Stimulated activated CD4-positive, alpha-beta T cell treated with anti-CD3 and anti-CD28 coated beads, Interleukin-12 subunit alpha, Interleukin-12 subunit beta, amount 100 ng/mL, for 4 hours (primary cell): ENCODE data around the gene CCDC196.
A peak's percentile ranks its signal among the peaks of the same experiment; 100 is the strongest.

ENCODE experiments used
- DNase-seq: peaks from one replicate; pipeline ENCODE4 v3.0.0-alpha.2; 2020

Gene CCDC196, protein sequence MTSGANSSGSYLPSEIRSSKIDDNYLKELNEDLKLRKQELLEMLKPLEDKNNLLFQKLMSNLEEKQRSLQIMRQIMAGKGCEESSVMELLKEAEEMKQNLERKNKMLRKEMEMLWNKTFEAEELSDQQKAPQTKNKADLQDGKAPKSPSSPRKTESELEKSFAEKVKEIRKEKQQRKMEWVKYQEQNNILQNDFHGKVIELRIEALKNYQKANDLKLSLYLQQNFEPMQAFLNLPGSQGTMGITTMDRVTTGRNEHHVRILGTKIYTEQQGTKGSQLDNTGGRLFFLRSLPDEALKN

DNA sequence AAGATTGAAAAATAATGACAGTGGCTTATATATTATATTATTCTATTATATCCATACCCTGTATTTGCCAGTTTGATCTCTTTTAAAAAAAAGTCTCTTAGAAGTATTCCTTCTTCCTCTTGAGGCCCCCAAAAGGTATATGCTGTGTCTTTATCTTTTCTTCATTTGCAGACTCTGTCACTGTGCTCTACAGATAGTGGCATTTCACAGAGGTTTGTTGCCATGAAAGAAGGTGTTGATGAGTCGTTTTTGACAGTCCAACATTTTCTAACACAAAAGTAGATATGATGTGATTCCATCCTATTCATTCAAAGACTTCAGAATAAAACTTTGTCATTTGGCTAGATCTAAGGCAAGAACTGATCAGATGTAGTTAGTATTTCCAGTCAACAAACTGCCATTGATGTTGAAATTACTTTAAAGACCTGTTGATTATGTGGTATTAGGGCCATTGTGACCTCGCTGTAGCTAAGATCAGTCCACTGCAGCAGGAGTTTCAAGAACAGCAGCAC lies at the start of gene CCDC196:
Gene CCDC196, plus strand, starts transcription at position 462 of the 512 bp plus-strand sequence. CDS start 132 bp downstream, outside the sequence.
- no peak for DNase-seq

DNA sequence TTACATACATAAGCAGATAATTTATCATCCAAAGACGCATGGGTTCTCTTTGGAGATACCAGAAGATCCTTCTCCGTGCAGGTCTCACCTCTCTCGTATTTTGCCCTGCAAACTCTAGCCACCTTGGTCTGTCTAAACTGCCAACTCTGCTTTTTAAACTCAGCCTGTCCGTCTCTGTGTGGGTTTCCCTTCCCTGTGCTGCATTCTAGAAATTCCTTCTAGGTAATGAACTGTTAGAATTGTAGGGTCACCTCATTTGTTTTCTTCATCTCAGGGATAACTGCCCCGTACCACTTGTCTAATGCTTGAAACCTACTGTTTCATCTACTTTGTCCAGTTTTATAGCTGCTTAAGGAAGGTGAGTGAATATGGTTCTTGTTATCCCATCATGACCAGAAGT lies 45.4 kb upstream of the CCDC196 start:
- no peak for DNase-seq

DNA sequence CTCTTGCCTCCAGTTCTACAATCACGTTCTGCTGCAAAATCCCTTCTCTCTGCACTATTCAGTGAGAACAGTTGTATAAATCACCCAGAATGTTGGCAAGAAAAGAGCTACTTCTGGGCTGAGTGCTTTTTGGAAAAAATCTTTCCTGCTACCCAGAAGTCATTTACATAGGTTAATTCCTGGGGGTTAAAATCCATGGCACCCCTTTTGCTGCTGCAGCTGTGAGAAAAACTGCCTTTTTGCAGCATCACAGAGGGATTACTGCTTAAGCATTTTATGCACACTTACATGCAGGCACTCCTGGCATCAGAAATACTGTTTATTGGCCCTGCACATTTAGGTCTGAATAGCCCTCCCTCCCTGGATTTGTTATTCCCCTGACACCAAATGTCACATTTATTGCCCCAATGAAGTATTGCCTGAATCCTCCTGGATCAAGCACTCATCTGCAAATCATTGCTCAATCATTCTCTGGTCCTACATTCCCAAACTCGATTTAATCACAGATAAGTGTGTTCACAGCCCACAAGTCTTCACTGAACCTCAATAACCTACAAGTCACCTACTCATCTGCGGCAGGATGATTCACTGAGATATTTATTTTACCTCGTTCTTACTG lies 43.1 kb upstream of the CCDC196 start:
- no peak for DNase-seq

DNA sequence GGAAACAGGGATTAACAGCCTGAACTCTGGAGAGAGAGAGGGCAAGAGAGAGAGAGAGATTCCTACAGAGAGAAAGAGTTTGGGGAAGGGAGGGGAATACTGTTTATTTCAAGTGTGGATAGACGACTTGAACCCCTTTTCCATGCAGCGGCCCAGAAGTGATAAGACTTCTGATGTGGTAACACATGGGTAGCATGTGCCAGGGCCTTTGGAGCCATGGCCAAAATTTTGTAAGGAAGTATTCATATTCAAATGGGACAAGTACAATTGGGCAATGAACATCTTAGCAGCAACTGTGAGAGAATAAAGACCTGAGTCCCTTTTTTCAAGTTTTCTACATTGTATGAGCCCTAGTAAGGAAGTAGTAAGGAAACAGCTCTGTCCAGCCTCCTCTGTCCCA lies 42.4 kb upstream of the CCDC196 start:
- DNase-seq, result no peak

DNA sequence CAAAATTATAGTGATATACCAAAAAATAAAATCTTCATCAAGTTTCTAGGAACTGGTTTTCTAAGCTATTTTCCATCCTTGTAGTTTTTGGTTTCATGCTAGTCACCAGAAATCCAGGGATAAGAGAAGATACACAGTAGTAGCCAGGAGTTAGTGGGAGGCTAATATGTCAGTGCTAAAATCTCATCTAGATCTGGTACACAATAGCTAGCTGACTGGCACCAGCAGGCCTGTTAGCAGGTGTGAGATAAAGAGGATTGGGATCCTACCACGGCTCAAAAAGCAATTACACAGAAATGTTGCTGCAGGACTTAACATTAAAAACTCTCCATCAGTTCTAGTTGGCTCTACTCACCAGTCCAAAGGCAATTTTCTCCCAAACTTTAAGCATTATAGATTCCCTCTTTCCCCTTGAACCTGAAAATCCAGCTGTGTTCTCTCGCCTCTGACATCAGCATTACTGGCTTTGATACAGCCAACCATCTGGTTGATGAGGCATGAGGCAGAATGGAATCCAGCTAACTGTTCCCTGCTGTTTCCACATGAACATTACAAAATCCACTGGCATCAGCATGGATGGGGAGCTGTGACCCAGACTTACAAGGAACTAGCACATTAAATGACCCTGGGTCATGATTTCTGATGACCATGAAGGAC lies 41.8 kb upstream of the CCDC196 start:
- no peak for DNase-seq

DNA sequence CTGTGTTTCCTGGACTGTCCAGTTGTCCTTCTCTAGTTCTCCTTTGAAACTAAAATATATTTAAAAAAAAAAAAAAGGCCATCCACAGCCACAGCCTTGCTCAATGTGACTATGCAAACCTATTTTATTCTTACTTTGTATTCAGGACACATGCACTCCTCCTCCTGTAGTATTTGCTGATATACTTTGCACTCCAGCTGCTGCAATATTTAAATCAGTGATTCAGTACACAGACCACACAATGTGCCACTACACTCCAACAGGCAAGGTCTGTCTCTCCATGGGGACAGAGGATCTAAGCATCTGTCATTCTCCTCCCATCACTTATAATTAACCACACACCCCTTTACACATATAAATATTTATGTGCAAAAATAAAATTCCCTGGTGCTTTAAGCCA lies 40.2 kb upstream of the CCDC196 start:
- DNase-seq, result no peak

DNA sequence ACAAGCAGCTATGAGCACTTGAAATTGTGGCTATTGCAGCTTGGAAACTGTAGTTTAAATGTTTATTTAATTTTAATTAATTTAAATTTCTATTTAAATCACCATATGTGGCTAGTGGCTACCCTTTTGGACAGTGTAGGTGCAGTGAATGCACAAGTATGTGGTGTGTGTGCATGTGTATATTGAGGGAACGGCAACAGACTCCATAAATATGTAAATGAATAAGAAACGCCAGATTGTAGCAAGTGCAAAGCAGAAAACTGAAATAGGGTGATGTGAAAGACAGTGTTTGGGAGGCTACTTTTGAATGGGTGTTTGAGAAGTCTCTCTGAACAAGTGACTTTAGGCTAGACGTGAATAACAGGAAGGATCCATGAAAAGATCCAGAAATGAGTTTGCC lies 32.7 kb upstream of the CCDC196 start:
- no peak for DNase-seq

DNA sequence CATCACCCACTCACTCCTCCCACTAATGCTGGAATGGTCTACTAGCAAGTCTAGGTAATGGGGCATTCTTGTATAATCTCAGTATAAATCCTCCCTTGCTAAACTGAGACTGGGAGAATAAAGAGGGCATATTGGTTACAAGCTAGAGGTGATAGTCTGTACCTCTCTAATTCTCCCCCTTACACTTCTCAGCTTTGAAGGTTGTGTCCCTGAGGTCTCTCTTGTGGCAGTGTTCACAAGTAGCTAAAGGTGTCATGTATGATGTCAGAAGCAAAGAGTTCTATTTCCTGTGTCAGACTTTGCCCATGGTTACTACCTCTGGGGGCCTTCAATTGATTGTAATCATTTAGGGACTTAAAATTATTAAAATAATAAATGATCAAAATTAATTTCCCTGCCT lies 26.6 kb upstream of the CCDC196 start:
- DNase-seq, result no peak

DNA sequence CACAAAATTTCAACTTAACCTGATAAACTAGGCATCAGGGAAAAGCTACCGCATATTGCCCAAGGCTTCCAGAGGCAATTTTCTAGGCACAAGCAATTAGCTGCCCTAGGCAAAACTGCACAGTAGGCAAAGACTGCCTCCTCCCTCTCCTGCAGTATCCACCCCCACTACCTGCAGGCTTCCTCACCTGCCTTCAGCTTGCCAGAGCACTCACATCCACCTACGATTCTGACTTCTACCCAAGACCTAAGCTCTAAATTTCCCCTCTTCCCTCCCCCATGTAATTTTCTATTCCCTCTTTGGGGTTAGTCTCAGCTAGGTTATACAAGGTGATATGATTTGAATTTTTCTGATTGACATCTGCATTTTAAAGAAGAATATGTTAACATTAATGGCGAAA lies 21.9 kb upstream of the CCDC196 start:
- DNase-seq, result no peak

DNA sequence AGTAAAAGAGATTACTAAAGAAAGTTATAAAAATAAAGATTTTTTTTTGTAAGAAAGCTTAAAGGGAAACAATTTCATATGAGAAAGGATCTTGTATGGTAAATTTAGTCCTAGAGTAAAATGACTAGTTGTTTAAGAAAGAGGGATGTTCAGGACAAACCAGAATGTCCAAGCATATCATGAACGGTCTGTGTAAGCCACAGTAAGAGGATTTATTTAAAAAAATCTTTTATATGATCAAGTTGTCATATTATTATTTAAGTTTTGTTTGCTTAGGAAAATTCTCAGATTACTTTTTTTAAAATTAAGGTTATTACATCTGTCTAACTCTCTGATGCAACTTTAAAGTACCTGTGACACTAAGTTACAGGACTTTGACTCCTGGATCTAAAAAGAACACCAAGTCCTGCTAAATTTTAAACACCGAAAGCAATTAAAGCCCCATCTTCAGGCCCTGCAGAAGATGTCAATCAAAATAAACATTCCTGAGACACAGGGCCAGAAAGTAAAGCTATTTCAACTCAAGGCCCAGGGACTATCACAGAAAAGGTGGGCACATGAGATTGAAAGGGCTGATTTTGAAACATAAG lies 17.3 kb upstream of the CCDC196 start:
- DNase-seq, result no peak

DNA sequence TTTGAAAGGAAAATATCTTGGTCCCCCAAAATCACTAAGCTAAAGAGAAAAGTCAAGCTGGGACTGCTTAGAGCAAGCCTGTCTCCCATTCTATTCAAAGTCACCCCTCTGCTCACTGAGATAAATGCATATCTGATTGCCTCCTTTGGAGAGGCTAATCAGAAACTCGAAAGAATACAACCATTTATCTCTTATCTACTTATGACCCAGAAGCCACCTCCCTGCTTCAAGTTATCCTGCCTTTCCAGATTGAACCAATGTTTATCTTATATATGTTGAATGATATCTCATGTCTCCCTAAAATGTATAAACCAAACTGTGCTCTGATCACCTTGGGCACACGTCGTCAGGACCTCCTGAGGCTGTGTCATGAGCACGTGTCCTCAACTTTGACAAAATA lies 14.6 kb upstream of the CCDC196 start:
- DNase-seq, result no peak

DNA sequence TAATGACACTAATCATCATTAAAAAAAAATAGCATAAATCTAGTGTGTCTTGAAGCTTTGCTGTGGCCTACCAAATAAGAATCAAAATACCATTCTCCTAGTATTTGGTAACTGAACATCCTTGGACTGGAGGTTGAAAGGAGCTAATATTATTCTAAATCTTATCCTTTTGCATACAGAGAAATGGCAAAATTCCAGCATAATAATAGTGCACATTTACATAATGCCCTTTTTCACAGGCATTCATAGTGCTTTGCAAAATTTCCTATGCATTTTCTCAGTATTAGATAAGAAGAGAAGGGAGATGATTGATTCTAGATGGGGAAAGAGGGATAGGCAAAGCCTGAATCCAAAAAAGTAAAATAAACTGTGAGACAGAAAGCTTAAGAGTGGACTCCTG lies 13.9 kb upstream of the CCDC196 start:
- no peak for DNase-seq

DNA sequence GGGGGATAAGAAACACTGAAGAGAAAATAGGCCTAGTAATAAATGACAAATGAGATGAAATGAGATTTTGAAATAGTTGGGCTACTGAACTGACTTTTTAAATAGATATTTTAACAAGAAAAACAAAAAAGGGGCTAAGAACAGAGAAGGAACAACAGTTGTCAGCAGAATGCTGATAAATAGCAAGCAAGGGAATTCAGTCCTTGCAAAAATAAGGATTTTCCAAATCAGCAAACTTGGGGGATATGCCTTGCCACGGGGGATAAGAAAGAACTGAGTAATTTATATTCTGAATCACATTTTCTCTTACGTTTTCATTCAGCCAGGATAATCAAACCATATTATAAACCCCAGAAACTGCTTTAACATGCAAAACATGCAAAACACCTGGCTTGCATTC lies 12.9 kb upstream of the CCDC196 start:
- DNase-seq, result no peak

DNA sequence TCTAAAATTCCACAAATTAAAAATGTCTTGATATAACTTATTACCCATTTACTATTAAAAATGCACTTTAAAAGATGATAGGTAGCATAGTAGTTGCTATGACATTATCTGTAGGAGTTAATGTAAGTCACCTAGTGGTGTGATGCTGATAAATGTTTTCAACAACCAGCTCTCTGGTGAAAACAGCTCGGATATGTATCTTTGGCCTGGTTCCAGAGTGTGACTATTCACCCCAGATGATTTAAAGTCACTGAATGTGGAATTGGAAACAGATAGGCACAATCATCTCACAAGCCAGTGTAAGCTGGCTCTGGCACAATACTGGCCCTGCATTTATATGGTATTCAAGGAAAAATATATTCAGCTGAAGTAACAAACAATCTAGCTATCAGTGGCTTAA lies 9.2 kb upstream of the CCDC196 start:
- DNase-seq, result no peak

DNA sequence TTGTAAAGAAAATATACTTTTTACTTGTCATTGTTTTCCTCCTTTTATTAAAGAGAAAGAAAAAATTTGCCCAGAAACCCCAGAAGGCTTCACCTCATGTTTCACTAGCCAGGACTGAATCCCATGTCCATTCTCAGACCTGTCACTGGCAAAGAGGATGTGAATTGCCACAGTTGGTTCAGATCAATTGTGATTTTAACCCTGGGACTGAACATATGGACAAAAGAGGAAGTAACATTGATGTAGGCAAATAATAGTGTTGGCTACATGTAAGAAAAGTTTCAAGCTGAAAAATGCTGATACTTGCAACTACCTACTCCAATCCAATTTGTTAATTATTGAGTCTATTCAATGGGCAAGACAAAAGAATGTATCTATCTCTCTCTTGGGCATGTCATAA lies 8.6 kb upstream of the CCDC196 start:
- no peak for DNase-seq

DNA sequence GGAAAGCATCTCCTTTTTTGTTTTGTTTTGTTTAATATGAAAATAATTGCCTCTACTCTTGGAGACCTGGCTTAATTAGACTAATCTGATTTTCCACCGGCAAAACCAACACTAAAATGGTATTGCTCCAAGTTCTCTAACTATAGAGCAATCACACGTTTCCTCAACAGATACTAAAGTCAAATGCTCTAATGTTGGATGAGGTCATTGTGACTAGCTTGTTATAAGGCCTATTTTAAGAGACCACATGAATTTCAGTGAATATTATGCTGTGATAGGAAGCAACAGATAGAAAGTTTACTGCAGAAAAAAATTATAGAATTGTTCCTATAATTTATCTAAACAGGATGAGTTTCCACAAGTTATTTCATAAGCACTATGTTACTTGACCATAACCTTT lies 3.3 kb upstream of the CCDC196 start:
- DNase-seq, result no peak

DNA sequence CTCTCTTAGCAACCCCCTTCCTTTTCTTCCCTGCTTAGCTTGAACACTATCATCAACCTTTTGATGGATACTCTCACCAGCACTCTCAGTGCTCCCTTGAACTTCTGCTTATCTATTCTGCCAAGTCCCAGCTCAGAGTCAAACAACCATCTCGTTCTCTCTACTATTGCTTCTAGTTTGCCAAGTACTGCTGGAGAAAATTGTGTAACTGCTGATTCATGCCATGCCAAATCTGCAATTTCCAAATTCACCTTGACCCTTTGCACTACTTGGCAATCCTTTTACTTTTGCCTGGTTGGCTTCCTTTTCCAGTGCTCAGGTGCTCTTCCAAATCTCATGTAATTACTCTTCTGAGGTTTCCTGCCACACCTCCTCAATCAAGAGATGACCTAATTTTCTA lies 2.8 kb upstream of the CCDC196 start:
- DNase-seq, result no peak

DNA sequence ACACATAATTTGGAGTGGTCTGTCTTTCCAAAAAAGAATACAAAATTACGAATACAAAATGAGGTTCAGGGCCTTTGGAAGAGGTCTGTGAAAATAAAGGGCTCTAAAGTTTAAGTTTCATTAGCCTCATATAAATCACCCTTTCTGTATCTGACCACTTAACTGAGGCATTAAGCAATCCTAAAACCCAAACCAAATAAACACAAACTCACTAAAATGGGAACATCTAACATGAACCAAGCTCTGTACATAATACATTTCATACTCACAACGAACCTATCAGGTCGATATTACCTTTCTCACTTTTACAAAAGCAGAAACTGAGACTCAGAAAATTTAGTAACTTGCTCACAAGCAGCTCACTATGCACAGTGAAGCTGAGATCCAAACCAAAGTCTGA lies 1.1 kb upstream of the CCDC196 start:
- no peak for DNase-seq

DNA sequence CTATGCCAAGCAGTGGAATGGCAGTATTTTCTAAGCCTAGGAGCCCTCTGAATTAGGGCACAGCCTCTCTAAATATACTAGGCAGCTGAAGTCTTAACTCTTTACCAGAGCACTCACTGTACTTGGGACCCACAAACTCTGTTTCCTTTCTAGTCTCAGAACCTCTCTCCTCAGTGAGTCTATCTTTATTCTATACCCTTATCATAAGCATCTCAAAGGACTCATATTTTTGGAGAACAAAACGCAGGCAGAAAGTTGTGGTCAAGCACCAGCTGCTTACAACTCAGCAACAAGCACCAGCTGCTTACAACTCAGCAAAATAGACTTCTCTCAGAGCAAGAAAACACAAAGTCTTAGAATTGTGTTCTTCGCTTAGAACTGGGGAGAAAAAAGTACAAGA lies 993 bp downstream of the CCDC196 start:
- no peak for DNase-seq

DNA sequence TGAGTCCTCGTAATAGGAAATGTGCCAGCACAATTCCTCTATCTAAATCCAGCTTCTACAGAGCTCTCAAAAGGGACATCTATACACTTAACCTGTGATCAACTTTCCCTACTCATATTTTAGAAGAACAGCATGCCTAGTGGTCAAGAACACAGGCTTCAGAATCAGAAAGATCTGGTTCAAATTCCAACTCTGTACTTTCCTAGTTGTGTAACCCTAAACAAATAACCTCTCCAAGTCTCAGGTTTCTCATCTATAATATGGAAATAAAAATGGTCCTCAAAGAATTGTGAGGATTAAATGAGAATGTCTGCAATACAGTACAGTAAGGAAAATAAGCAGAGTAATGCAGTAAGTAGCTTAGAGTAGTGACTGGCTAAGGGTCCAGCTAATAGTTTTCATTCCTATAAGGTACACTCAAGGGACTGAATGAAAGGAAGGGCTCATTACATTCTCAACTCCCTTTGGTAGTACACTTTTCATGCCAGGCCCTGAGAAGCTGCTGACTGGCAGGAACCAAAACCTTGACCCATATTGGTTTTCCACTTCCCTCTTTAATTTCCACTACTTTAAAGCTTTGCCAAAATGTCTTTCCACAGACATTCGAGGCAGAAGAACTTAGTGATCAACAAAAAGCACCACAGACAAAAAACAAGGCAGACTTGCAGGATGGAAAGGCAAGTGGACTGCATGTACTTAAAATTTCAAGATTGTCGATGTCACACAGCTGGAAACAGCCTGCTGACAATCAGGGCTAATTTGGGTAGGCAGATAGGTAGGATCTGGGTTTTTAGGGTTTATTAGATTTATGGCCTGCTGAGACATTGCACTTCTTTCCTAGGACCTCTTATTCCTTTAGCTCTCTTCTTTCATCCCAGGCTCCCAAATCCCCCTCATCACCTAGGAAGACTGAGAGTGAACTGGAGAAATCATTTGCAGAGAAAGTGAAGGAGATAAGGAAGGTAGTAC lies 4.3 kb downstream of the CCDC196 start:
- DNase-seq, result no peak

DNA sequence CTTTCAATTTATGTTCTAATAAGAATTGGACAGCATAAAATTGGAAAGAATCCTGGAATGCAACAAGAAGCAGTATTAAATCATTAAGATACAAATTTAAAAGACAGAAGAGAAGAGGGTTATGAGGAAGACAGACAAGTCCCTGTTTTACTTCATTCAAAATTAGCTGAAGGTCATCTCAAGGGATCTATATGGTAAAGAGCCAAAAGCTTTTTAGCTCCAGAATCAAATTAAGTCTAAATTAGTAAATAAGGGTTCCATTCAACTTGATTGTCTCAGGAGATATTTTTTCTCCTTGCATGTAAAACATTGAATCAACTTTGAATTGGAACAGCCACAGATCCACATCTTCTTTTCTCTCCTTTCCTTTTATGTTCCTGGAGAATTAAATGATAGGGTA lies 7.6 kb downstream of the CCDC196 start:
- DNase-seq, result no peak

DNA sequence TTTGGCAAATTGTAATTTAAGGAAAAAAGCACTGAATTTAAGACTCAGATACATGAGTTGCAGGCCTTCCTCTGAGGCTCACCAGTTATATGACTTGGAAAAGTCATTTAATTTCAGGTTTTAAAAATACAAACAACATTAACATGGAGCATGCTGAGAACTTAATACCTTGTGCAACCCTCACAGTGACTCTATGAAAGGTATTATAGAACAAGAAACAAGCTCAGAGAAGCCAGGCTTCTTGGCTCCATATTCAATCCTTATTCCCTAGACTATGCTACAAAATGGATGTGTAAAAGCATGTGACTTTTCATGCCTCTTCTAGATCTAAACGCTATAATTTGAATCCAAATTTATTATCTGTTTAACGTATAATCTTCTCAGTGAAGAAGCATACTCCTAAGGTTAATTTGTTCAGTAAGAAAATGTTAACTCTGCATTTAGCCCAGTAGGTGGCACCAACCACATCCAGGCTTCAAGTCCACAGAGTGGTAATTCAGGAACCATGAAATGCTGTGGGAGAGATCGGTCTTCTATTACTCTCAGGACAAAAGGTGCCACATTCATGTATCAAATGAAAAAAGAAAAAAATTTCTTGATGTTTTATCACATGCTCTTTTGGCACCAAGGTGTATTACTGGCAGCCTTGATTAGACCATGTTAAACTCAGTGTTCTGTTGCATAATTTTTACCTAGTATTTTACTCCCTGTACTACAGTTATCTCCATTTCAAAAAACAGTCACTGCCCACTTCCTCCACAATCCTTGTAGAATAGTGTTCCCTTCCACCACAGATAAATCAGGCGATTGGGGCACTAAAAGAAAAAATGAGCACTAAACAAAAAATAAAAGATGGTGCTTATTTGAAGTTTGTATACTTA lies 9.3 kb downstream of the CCDC196 start:
- DNase-seq, result peak; percentile 2
